Measurements from ENCODE around the gene LRRC28.

DNA sequence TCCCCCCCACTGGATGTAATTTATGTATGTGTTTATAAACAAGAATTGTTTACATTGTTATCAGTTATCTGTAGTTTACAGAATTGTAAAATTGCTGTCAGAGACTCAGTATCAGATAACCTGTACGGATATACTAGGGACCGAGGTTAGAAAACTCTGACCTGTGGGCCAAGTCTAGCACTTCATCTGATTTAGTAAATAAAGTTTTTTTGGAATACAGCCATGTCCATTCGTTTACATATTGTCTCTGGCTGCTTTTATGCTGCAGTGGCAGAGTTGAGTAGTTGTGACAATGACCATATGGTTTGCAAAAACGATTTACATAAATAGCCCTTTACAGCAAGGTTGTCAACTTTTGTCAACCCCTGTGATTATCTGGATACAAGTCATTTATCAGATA is 52.6 kb downstream of the LRRC28 start:
- TF ChIP-seq CTCF (IDR thresholded peaks at IDR 0.05; ENCODE audit: poor library complexity, severe bottlenecking) (no peak), SMC3 (conservative IDR thresholded peaks at IDR 0.05; ENCODE audit: poor library complexity) (no peak), EZH2 (IDR thresholded peaks at IDR 0.05; ENCODE audit: borderline replicate concordance, insufficient read depth, low read length, poor library complexity, severe bottlenecking) (no peak), REST (IDR thresholded peaks at IDR 0.05; ENCODE audit: borderline replicate concordance) (no peak), RAD21 (conservative IDR thresholded peaks at IDR 0.05) (no peak), TAF1 (IDR thresholded peaks at IDR 0.05; ENCODE audit: low read depth) (no peak), EP300 (conservative IDR thresholded peaks at IDR 0.05; ENCODE audit: poor library complexity, severe bottlenecking) (no peak), POLR2AphosphoS5 (IDR thresholded peaks at IDR 0.05) (no peak)

Measured in neural cell (in vitro differentiated cells).